ENCODE data around the gene ADGRA3. TPM values are rescaled to one million over a fixed set of nuclear protein-coding genes. Genes with fewer than 3 reads are reported as not detected.

ADGRA3 gene
- total RNA-seq, 2 experiments from 2014 or later: 2.6 to 3.2 TPM

- Mint-ChIP-seq H3K27ac (no peak overlapping the region), H3K4me3 (no peak overlapping the region), H3K27me3 (no peaks in the 10 kb centered on the region), H3K9me3 (no peaks in the 10 kb centered on the region), H3K4me1 (peaks cover 15% of the 10 kb centered on the region), H3K36me3 (ENCODE audit: low read depth) (peaks cover 1% of the 10 kb centered on the region)
- ChIA-PET CTCF (no interaction called here), POLR2A (no interaction called here)
- DNase-seq: no peak
Observed at GRCh38 chr4:22440999-22441398, 74.9 kb downstream of the ADGRA3 start.

GRCh38 chr4:22439947-22440346 is 75.9 kb downstream of the ADGRA3 start:
- DNase-seq: no peak
- no peaks in the 10 kb centered on the region for H3K9me3 Mint-ChIP-seq
- peaks cover 15% of the 10 kb centered on the region for H3K4me1 Mint-ChIP-seq
- H3K27ac Mint-ChIP-seq: no peak overlapping the region
- H3K36me3 Mint-ChIP-seq (ENCODE audit: low read depth): peaks cover 1% of the 10 kb centered on the region
- CTCF ChIA-PET: no interaction called here
- no peaks in the 10 kb centered on the region for H3K27me3 Mint-ChIP-seq
- H3K4me3 Mint-ChIP-seq: no peak overlapping the region
- POLR2A ChIA-PET: no interaction called here

- Mint-ChIP-seq H3K27me3 (no peaks in the 10 kb centered on the region), H3K27ac (no peak overlapping the region), H3K36me3 (ENCODE audit: low read depth) (no peaks in the 10 kb centered on the region), H3K4me1 (no peaks in the 10 kb centered on the region), H3K4me3 (no peak overlapping the region), H3K9me3 (peaks cover 2% of the 10 kb centered on the region)
- DNase-seq: no peak
- POLR2A ChIA-PET: no interaction called here
- CTCF ChIA-PET: interaction anchor here (1.6 kb wide), 1 partner anchor 11 kb away, joined by 4 read pairs; no protein-coding TSS in a partner anchor
Observed at GRCh38 chr4:22435652-22436051, 80.2 kb downstream of the ADGRA3 start.

- Mint-ChIP-seq H3K27ac (no peak overlapping the region), H3K27me3 (no peaks in the 10 kb centered on the region), H3K36me3 (ENCODE audit: low read depth) (no peaks in the 10 kb centered on the region), H3K4me1 (no peaks in the 10 kb centered on the region), H3K4me3 (no peak overlapping the region), H3K9me3 (peaks cover 2% of the 10 kb centered on the region)
- ChIA-PET POLR2A (no interaction called here), CTCF (interaction anchor here (1.6 kb wide), 1 partner anchor 11 kb away, joined by 4 read pairs; no protein-coding TSS in a partner anchor)
- DNase-seq: peak; percentile 21
Observed at GRCh38 chr4:22434895-22435294, 81.0 kb downstream of the ADGRA3 start.

GRCh38 chr4:22430626-22431025 is 85.2 kb downstream of the ADGRA3 start:
- H3K27ac Mint-ChIP-seq: no peak overlapping the region
- CTCF ChIA-PET: no interaction called here

GRCh38 chr4:22428441-22428840 is 87.4 kb downstream of the ADGRA3 start:
- H3K4me1 Mint-ChIP-seq: no peaks in the 10 kb centered on the region
- ChIA-PET POLR2A (no interaction called here), CTCF (no interaction called here)

More at GRCh38 chr4:22430626-22431025, 85.2 kb downstream of the ADGRA3 start:
- POLR2A ChIA-PET: no interaction called here
- no peak for DNase-seq
- H3K36me3 Mint-ChIP-seq (ENCODE audit: low read depth): no peaks in the 10 kb centered on the region
- H3K9me3 Mint-ChIP-seq: peaks cover 2% of the 10 kb centered on the region
- no peaks in the 10 kb centered on the region for H3K27me3 Mint-ChIP-seq
- H3K4me3 Mint-ChIP-seq: no peak overlapping the region
- no peaks in the 10 kb centered on the region for H3K4me1 Mint-ChIP-seq

GRCh38 chr4:22427675-22428074 is 88.2 kb downstream of the ADGRA3 start:
- H3K4me1 Mint-ChIP-seq: no peaks in the 10 kb centered on the region
- H3K9me3 Mint-ChIP-seq: peaks cover 2% of the 10 kb centered on the region
- H3K36me3 Mint-ChIP-seq (ENCODE audit: low read depth): no peaks in the 10 kb centered on the region
- ChIA-PET CTCF (interaction anchor here (0.6 kb wide), 1 partner anchor 9 kb away, joined by 3 read pairs; no protein-coding TSS in a partner anchor), POLR2A (no interaction called here)
- H3K4me3 Mint-ChIP-seq: no peak overlapping the region
- DNase-seq: no peak
- no peaks in the 10 kb centered on the region for H3K27me3 Mint-ChIP-seq
- H3K27ac Mint-ChIP-seq: no peak overlapping the region

More at GRCh38 chr4:22428441-22428840, 87.4 kb downstream of the ADGRA3 start:
- no peak for DNase-seq
- H3K9me3 Mint-ChIP-seq: peaks cover 2% of the 10 kb centered on the region
- H3K27me3 Mint-ChIP-seq: no peaks in the 10 kb centered on the region
- H3K4me3 Mint-ChIP-seq: no peak overlapping the region
- no peaks in the 10 kb centered on the region for H3K36me3 Mint-ChIP-seq (ENCODE audit: low read depth)
- H3K27ac Mint-ChIP-seq: no peak overlapping the region

GRCh38 chr4:22420291-22420690 is 95.6 kb downstream of the ADGRA3 start:
- ChIA-PET POLR2A (no interaction called here), CTCF (no interaction called here)
- no peak overlapping the region for H3K4me3 Mint-ChIP-seq
- H3K27ac Mint-ChIP-seq: no peak overlapping the region
- H3K9me3 Mint-ChIP-seq: no peaks in the 10 kb centered on the region
- no peaks in the 10 kb centered on the region for H3K36me3 Mint-ChIP-seq (ENCODE audit: low read depth)
- no peaks in the 10 kb centered on the region for H3K27me3 Mint-ChIP-seq
- peaks cover 3% of the 10 kb centered on the region for H3K4me1 Mint-ChIP-seq
- DNase-seq: no peak

- no peaks in the 10 kb centered on the region for H3K36me3 Mint-ChIP-seq (ENCODE audit: low read depth)
- POLR2A ChIA-PET: no interaction called here
- H3K4me3 Mint-ChIP-seq: no peak overlapping the region
- CTCF ChIA-PET: no interaction called here
- no peak for DNase-seq
- no peaks in the 10 kb centered on the region for H3K27me3 Mint-ChIP-seq
- no peaks in the 10 kb centered on the region for H3K9me3 Mint-ChIP-seq
- H3K4me1 Mint-ChIP-seq: peaks cover 3% of the 10 kb centered on the region
- no peak overlapping the region for H3K27ac Mint-ChIP-seq
Observed at GRCh38 chr4:22417408-22417807, 98.5 kb downstream of the ADGRA3 start.

- ChIA-PET POLR2A (no interaction called here), CTCF (no interaction called here)
- Mint-ChIP-seq H3K9me3 (no peaks in the 10 kb centered on the region), H3K27ac (no peak overlapping the region), H3K4me1 (peaks cover 3% of the 10 kb centered on the region), H3K36me3 (ENCODE audit: low read depth) (no peaks in the 10 kb centered on the region), H3K4me3 (no peak overlapping the region), H3K27me3 (no peaks in the 10 kb centered on the region)
- DNase-seq: no peak
Observed at GRCh38 chr4:22416403-22416802, 99.5 kb downstream of the ADGRA3 start.

- DNase-seq: no peak
- Mint-ChIP-seq H3K27ac (no peak overlapping the region), H3K36me3 (ENCODE audit: low read depth) (no peaks in the 10 kb centered on the region), H3K9me3 (no peaks in the 10 kb centered on the region), H3K4me3 (no peak overlapping the region), H3K27me3 (no peaks in the 10 kb centered on the region), H3K4me1 (peaks cover 3% of the 10 kb centered on the region)
- ChIA-PET CTCF (no interaction called here), POLR2A (no interaction called here)
Observed at GRCh38 chr4:22414833-22415232, 101.0 kb downstream of the ADGRA3 start.

- Mint-ChIP-seq H3K9me3 (no peaks in the 10 kb centered on the region), H3K27ac (no peak overlapping the region), H3K36me3 (ENCODE audit: low read depth) (no peaks in the 10 kb centered on the region), H3K4me3 (no peak overlapping the region), H3K4me1 (peaks cover 3% of the 10 kb centered on the region), H3K27me3 (no peaks in the 10 kb centered on the region)
- no peak for DNase-seq
- ChIA-PET CTCF (no interaction called here), POLR2A (no interaction called here)
Observed at GRCh38 chr4:22413471-22413870, 102.4 kb downstream of the ADGRA3 start.

GRCh38 chr4:22412013-22412412 is 103.9 kb downstream of the ADGRA3 start:
- no peak overlapping the region for H3K27ac Mint-ChIP-seq
- H3K27me3 Mint-ChIP-seq: no peaks in the 10 kb centered on the region
- DNase-seq: no peak
- no peaks in the 10 kb centered on the region for H3K36me3 Mint-ChIP-seq (ENCODE audit: low read depth)
- H3K4me3 Mint-ChIP-seq: no peak overlapping the region
- ChIA-PET CTCF (no interaction called here), POLR2A (no interaction called here)
- no peaks in the 10 kb centered on the region for H3K9me3 Mint-ChIP-seq
- H3K4me1 Mint-ChIP-seq: peaks cover 3% of the 10 kb centered on the region

- POLR2A ChIA-PET: no interaction called here
- CTCF ChIA-PET: interaction anchor here (1.0 kb wide), 1 partner anchor 197 kb away, joined by 4 read pairs; no protein-coding TSS in a partner anchor
- H3K4me3 Mint-ChIP-seq: no peak overlapping the region
- H3K27me3 Mint-ChIP-seq: no peaks in the 10 kb centered on the region
- no peak for DNase-seq
- no peaks in the 10 kb centered on the region for H3K36me3 Mint-ChIP-seq (ENCODE audit: low read depth)
- no peaks in the 10 kb centered on the region for H3K4me1 Mint-ChIP-seq
- no peak overlapping the region for H3K27ac Mint-ChIP-seq
- no peaks in the 10 kb centered on the region for H3K9me3 Mint-ChIP-seq
Observed at GRCh38 chr4:22410645-22411247, 105.1 kb downstream of the ADGRA3 start.

Measured in activated CD4-positive, alpha-beta T cell treated with anti-CD3 and anti-CD28 coated beads, Interleukin-2, amount 10 ng/mL, durations not matched to agents 7 days and 5 days (primary cell).